PC-9 (cell line): ENCODE measurements around the gene DGKK.

ENCODE experiments used
- CTCF ChIP-seq: fragments of 200-600 bp; sonication (generic); conservative IDR thresholded peaks from 2 replicates; pipeline ENCODE4 v1.6.1; 2017; ENCODE audit warnings: mixed run types, antibody characterized with exemption, mild to moderate bottlenecking, moderate library complexity
- EZH2 ChIP-seq: fragments of 200-600 bp; sonication (generic); IDR thresholded peaks from 2 replicates; pipeline ENCODE4 v1.8.0; 2017; ENCODE audit warnings: antibody characterized with exemption, low read depth

DNA sequence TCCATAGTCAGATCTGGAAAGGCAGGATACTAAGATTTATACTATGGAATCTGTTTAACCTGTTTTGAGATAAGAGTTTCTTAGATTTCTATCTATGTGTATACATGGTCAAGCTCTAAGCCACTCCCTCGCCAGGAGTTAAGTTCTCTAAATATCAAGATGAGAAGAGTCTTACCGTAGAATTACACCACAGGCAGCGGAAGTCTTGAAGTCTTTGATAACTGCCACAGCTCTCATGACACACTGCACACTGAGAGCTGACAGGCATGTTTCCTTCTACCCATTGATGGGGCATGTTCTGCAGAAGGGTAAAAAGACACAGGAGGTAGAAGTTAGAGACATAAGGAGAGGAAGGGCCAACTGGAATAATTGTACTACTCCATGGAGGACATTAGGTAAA is 67.7 kb downstream of the DGKK start:
- TF ChIP-seq CTCF: no peak
- no peak for TF ChIP-seq EZH2
